Ovary (tissue), 3 donors: ENCODE results near the gene CT55.

Source experiments
- CTCF ChIP-seq, 3 donors: fragments of 450-650 bp in 2 of 3; fragments of 200-600 bp in 1 of 3; IDR thresholded peaks; one replicate each; pipeline versions ENCODE4 v1.5.1 to v1.8.0; 2016 to 2022; ENCODE audit warnings: antibody characterized with exemption in 3 of 3, mild to moderate bottlenecking in 1 of 3
- EP300 ChIP-seq: sonication (generic); formaldehyde crosslinking; IDR thresholded peaks from one replicate; pipeline ENCODE4 v1.6.1; 2017; ENCODE audit warnings: antibody characterized with exemption
- POLR2A ChIP-seq: fragments of 450-650 bp; IDR thresholded peaks from one replicate; pipeline ENCODE4 v1.6.1; 2017; ENCODE audit warnings: antibody characterized with exemption, mild to moderate bottlenecking, moderate library complexity
- donor health status: DM: no; HTN: no; CAD: no.

GRCh38 chrX:135168486-135168885 lies 2.7 kb downstream of the CT55 start:
- TF ChIP-seq CTCF (IDR thresholded peaks at IDR 0.05) (no peak), POLR2A (no peak), EP300 (no peak)
